ENCODE data around the gene HMX2.

Gene HMX2, protein sequence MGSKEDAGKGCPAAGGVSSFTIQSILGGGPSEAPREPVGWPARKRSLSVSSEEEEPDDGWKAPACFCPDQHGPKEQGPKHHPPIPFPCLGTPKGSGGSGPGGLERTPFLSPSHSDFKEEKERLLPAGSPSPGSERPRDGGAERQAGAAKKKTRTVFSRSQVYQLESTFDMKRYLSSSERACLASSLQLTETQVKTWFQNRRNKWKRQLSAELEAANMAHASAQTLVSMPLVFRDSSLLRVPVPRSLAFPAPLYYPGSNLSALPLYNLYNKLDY

DNA sequence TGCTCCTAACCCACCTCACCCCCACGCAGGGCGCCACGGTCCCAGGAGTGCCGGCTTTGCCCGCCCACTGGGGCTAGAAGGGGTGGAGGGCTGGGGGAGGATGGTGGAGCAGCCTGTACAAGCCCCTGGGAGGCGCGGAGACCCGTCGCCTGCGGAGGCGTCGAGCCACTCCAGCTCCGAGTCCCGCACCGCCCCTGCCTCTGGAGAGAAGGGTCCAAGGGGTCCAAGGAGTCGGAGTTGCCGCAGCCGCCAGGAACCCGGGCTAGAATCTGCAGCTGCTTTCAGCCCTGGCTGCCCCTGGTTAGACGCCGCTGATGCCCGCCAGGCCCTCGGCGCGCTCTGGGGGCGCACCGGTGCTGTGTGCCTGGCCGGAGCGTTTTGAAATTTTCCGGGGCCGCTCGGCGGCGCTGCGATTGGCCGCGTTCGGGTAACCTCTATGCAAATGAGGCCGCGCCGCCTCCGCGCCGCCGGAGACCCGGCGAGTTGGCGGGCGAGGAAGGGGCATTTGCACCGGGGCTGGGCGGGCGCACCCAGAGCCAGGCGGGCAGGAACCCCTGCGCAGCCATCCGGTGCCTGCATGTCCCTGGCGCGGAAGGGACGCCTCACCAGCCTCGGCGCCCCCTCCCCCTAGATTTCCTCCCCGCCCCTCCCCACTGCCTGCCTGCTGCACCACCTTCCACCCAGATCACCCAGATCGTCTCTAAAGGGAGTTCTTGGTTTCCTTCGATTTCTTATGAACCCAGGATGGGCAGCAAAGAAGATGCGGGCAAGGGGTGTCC is at the start of gene HMX2:
TSS of gene HMX2 (plus strand) at position 502 of the 779 bp plus-strand sequence. CDS start at position 745, 243 bp downstream.
- no peak for DNase-seq

DNA sequence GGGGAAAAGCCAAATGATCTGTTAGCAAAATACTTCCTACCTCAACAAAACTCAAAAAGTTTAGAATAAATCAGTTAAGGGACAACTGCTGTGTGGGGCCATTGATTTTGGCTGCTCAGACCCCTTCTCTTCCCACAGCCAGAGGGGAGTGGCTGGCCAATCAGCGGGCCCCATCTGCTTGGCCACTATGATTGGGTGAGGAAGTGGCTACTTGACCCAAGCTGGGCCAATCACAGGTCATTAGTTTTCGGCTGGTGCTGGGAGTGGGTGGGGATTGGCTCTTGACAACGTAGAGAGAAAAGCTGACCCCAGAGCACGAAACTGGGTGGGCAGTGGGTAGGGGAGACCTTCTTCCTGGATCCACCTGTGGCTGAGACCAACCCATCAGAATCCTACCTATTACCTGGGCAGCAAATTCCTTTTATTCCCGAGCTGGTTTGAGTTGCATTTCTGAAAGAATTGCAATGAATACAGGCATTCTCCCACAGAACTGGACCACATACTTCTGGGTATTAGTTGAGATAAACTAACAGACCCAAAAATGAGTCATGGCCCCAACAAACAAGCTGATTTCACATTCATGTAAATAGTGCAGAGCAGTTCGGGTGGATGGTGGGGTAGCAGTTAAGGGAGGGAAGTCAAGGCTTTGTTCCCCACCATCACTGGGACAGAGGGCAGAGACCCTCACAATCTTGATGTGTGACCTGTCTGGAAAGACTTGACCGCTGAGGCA is 47.7 kb upstream of the HMX2 start:
- no peak for DNase-seq

DNA sequence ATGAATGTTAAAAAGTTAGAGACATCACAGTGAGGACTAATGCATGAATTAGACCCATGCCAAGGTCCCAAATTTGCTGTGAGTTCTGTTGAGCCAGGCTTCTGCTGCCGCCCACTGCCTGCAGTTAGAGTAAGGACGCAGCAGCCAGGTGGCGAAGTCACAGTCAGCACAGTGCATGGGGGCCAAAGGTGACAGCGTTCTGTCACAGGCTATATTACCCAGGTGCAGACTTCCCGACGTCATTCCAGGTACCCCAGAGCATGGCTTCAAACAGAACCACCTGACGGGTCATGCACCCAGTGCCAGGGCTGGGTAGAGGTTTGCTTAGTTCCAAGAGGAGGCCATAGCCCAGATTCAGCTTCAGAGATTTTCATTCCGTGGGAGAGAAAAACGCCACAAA is 46.1 kb upstream of the HMX2 start:
- no peak for DNase-seq

DNA sequence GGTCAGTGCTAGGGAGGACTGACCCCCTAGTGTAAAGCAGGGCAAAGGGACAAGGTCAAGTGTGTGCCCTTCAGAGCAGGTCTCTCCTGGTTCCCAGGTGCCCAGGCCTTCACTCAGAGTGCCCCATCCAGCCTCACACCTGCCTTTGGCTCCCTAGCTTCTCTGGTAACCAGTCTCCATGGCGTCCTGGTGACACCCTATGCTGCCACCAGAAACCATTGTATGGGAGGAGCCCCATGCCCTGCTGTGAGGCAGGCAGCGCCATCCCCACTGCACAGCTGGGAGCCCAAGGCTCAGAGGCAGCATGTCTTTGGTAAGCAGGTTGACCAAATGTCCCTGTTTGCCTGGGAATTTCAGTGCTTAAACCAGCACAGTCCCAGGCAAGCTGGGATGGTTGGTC is 45.3 kb upstream of the HMX2 start:
- no peak for DNase-seq

DNA sequence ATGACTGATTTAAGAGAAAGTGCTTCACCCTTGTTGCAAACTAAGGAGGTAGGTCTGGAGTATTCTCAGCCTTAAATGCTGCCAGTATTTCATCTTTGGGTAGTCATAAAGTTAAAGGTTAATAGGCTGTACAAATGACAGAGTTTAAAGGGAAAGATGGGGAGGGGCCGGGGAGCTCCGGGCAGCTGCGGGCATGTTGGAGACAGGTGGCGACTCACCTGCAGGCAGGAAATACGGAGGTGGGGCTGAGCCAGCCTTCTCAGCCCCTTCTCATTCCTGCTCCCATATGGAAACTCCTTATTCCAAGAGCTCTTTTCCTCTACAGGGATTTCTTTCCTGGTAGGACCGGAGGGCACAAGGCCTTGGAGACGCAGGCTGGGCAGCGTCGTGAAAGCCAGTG is 44.0 kb upstream of the HMX2 start:
- DNase-seq, result no peak

DNA sequence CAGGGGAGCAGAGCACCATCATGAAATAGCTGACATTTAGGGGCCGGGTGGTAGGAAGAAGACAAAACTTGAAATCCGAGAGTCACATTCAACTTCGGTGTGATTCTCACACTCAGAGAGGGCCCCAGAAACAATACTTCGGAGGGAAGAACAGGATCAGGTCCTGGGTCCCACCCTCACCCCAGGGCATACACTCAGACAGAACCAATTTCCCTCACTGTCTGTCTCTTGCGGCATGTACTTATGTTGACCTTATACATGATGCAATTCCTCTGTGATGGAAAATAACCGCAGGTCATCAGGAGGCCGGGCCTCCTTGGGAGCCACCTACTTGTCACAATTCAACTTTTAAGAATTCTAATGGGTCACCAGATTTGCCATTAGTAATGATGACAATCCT is 38.5 kb upstream of the HMX2 start:
- no peak for DNase-seq

DNA sequence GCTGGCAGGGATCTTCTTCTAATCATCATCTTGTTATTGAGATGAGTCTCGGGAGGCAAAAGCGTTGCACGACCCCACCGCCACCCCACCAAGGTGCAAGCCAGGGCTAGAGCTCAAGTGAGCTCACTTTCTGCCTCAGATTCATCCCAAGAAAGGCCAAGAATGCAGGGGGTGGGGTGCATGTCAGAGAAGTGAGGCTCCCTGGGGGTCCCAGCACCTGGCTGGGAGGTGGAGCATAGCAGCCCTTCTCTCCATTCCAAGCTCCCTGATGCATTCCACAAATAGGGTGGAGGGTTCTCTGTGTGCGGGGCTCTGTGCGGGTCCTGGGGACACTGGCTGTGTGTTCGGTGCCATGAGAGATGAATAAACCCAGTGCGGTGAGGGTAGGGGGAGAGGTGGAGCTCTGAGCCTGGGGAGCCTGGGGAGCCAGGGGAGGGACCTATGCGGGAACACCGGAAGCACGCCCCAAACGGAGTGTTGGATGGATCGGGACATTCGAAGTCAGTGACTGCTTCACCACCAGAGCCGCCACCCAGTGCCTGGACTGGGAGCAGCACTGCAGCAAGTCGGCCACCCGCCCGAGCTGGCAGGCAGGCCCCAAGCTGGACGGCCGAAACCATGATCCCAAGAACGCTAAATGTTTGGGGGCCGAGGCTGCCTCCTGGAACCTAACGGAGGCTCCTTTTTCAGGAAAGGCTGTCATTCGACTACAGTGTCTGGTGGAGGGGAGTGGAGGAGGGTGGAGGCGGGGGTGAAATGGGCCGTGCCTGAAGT is 30.1 kb upstream of the HMX2 start:
- no peak for DNase-seq

DNA sequence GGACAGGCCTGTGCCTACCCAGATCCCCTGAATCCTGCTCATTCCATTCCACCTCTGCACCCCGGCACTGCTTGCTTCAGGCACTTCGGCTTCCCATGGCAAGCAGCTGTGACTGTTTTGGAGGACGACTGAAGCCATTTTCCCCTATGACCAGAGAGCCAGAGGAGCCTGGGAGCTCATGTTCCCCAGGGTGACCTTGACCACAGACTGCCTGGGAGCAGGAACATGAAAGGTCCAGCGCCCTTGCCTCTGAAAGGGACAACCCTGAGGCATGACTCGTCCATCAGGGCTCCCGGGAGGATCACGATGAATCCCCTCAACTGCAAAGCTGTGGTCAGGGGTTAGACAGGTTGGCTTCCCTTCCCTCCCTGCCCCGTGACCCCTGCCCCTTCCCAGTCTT is 28.9 kb upstream of the HMX2 start:
- DNase-seq, result no peak

DNA sequence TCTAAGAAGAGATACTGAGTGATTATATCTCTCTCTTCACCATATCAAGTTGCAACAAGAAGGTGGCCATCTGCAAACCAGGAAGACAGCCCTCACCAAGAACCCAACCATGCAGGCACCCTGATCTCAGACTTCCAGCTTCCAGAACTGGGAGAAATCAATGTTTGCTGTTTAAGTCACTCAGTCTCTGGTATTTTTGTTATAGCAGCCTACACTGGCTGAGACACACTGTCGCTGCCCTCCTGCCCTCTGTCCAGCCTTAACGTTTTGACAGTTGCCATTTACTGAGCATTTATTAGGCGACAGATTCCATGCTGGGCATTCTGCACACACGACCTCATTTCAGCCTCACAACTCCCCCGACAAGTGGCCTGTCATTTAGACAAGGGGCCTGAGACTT is 21.7 kb upstream of the HMX2 start:
- DNase-seq, result no peak

DNA sequence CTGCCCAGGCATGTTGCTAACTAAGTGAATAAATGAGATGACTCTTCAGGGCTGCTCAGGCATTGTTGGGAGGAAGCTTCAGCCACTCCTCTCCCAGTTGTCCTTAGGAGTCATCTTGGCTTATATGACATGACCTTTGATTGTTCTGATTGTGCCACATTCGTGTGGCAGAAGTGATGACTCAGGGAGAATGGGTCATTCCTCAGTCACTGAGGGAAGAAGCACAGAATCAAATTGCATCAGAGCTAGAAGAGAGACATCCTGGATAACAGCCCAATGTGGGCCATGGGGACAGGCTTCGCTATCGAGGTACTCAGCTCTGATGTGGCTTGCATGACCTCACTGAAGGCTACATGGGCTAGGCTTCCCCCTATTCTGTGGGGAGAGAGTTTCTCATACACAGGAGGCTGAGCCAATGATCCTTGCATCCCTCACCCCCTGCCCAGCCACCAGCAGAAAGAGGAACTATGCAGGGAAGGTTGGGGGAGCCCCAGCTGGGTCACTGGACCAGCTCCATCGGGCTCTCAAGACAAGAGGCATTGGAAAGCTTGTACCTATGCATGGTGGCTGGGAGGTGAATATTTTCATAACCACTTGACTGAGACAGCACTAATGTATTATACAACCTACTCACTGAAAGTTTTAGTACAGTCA is 18.2 kb upstream of the HMX2 start:
- DNase-seq, result no peak

DNA sequence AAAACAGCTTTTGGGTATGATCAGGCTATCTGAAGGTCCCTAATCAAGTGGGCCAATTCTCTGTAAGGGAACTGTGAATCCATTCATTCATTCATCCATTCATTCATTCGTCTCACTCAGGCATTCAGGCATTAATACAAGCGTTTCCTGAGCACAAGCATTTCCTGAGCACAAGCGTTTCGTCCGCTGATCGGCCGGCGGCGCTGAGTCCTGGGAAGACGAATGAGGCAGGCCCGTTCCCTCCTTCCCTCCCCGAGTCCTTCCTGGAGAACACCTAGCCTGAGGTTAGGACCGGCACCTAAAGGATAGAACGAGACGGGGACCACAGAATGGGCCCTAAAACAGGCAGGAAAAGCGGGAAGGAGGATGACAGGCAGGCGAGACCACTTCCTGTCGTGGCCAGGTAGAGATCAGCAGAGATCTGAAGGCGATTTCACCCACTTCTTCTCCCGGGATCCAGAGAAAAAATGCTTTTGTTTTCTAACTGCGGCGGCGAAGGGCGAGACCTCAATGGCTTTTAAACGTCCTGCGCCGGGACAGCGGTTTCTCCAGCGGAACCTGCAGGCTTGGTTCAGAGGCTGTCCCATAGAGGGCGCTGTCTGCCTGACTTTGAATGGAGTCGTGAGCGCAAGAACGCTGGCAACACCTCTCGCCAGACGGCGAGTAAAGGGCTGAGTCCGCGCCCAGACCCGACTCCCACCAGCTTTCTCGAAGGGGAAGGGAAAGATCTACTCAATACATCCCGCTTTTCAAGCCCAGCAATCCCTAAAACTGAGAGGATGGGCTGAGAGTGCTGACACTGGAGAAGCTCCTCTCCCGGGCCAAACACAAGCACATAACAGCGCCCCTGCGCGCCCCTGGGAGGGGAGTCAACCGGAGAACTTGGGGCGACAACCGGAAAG is 15.1 kb upstream of the HMX2 start:
- peak; percentile 94 for DNase-seq

DNA sequence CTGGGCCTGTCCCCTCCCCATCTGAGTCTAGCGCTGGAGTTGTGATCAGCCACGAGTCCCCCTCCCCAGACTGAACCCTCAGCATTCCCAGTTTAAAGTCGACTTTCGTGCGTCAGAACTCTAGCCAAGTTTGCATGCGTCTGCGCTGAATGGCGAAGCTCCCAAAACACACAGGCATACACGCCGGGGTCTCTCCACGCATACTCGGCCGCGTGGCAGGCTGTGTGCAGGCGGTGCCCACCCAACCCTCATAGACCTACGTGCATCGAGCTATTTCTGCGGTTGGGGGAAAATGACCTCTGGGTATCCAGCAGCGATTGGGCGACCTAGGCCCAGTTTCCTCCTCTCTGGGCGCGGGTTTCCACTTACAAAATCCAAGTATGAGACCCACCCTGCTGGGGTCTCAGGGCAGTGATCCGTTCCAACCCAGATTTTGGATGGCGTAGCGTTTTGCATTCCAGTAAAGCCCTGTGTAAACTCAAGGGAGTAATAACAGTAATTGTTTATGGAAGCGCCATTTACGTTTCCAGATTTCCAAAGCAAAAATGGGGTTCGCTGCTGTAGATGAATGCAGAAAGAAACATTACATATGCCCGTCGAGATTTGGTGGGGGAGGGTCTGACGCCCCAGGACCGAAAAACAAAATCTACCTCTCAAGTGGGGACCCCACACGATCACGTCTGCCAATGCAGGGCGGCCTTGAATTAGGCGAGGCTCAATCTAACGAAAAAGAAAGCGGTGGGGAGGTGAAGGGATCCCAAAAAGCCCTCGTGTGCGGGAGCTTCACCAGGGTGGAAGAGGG is 14.2 kb upstream of the HMX2 start:
- no peak for DNase-seq

DNA sequence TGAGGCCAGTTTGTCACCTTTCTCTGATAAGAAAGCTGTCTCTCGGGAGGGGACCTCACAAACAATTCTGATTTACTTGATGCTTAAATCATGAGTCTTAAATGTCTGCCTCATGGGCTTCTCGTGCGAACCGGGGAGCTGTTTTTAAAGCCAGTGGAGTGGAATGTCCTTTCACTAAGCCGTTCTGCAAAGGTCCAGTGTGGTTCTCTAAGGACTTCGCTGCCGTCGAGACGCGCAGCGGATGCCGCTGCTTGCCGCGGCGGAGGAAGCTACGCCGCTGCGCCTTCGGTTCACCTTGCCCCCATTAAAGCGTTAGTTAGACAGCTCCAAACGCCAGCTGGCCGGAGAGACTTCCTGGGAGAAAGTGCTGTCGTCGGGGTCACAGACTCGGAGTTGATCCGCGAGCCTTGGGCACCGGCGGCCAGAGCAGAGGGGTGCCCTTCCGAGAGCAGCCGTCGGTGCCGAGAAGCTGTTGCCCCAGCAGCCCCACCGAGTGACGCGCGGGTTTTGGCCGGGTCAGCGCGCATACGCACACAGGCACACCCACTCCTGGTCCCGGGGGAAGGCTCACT is 13.5 kb upstream of the HMX2 start:
- DNase-seq, result no peak

DNA sequence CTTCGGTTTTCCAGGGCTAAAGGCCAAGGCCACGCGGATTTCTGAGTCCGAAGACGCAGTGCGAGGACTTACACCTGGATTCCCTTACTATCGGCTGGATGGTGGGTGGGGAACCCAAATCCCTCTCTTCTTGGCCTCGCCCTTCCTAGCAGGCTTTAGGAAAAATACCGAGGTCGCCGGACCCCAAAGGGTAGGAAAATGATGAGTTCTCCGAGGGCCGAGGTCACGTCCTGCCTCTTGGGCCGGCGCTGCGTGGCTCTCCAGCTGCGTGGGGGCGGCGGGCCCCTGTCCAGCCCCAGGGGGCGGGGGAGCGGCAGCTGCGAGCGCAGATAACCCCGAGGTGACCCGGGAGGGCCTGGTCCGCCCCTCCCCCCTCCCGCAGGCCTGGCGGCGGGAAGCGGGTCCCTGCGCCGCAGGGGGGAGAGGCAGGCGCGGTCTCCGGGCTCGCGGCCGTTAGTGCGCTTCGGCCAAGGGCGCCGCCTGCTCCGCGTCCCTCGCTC is 13.0 kb upstream of the HMX2 start:
- DNase-seq, result no peak

DNA sequence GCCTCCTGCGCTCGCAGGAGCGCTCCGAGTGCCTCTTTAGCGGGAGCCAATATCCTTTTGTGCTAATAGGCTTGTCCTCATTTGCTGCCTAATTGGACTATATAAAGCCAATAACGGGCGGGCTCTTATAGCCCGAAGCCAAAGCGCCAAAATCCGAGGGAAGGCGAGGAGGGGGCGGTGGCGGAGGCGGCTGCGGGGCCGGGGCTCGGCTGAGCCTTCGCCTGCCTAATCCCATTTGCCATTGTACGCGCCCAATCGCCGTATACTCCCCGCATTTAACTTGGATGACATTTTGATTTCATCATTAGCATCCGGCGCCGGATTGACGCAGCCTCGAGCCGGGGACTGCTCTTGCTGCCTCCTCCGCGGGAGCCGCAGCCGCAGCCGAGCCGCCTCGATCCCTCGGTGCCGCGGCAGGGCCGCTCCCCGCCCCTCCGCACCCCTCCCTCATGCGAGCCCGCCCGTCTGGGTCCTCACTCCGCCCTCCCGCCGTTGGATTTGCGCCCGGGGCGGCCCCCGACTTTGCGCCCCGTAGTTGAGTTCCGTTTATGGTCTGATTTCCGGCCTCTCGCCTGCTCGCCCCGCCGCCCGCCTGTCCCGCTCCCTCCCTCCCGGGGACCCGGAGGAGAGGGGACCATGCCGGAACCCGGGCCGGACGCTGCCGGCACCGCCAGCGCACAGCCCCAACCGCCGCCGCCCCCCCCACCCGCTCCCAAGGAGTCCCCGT is 12.4 kb upstream of the HMX2 start, which contains the start of gene HMX3:
TSS of gene HMX3 (plus strand) at position 556 of the 727 bp plus-strand sequence. CDS start at position 637, 81 bp downstream.
- DNase-seq, result no peak

DNA sequence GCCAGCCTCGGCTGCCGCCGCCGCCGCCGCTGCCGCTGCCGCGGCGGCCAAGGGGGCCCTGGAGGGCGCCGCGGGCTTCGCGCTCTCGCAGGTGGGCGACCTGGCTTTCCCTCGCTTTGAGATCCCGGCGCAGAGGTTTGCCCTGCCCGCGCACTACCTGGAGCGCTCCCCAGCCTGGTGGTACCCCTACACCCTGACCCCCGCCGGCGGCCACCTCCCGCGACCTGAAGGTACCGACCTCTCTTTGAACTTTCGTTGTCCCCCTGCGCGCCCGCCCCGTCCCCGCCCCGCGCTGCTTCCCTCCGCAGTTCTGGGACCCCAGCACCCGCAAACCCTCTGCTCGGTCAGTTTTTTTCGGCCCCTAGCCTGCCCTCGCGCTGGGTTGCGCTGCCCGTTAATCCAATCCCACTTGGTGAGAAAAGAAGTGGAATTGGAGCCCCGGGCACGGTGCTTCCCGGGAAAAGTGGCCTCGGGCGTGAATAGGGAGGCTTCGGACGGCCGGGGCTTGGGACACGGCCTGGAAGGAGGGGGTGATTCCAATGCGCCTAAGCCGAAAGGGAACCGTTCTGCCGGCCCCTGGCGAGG is 11.6 kb upstream of the HMX2 start:
- DNase-seq, result no peak

DNA sequence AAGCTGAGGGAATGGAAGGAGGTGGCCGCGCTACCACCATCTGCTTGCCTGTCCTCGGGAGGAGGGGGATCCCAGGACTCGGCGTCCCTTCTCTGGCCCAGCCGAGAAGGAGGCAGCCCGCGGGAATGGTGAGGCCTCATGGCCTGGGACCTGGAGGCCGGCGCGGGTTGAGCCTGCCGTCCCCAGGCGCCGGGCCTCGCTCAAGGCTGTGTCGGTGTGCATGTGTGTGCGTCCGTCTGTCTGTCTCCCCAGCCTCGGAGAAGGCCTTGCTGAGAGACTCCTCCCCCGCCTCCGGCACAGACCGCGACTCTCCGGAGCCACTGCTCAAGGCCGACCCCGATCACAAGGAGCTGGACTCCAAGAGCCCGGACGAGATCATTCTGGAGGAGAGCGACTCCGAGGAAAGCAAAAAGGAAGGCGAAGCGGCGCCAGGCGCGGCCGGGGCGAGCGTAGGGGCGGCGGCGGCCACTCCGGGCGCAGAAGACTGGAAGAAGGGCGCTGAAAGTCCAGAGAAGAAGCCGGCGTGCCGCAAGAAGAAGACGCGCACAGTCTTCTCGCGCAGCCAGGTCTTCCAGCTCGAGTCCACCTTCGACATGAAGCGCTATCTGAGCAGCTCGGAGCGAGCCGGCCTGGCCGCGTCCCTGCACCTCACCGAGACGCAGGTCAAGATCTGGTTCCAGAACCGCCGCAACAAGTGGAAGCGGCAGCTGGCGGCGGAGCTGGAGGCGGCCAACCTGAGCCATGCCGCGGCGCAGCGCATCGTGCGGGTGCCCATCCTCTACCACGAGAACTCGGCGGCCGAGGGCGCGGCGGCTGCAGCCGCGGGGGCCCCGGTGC is 10.9 kb upstream of the HMX2 start:
- no peak for DNase-seq

DNA sequence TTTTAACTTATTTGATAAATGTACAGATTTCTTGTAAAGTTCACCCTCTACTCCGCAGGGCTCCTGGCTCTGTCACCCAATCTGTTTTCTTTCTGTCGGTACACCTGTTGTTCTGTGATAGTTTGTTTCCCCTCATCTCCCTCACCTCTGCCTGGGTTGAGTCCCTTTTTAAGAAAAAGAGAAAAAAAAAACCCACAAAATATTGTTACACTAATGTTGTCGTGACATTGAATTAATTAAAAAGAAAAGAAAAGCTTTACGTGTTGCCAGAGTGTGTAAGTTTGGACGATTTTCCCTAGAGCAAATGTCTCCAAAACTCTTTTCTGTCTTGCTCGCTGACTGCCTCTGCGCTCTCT is 8.8 kb upstream of the HMX2 start:
- DNase-seq, result no peak

All from hematopoietic multipotent progenitor cell treated with erythropoietin and hydrocortisone succinate and interleukin-3 and kit ligand, for 6 days (in vitro differentiated cells).